ENCODE measurements around the gene DNM3.
A peak's percentile ranks its signal among the peaks of the same experiment; 100 is the strongest.
"Not testable (repeated sequence)": the region's sequence is repeated elsewhere in the genome, so short reads cannot be mapped to it uniquely, and the experiment has no call there.

The DNM3 gene

DNA sequence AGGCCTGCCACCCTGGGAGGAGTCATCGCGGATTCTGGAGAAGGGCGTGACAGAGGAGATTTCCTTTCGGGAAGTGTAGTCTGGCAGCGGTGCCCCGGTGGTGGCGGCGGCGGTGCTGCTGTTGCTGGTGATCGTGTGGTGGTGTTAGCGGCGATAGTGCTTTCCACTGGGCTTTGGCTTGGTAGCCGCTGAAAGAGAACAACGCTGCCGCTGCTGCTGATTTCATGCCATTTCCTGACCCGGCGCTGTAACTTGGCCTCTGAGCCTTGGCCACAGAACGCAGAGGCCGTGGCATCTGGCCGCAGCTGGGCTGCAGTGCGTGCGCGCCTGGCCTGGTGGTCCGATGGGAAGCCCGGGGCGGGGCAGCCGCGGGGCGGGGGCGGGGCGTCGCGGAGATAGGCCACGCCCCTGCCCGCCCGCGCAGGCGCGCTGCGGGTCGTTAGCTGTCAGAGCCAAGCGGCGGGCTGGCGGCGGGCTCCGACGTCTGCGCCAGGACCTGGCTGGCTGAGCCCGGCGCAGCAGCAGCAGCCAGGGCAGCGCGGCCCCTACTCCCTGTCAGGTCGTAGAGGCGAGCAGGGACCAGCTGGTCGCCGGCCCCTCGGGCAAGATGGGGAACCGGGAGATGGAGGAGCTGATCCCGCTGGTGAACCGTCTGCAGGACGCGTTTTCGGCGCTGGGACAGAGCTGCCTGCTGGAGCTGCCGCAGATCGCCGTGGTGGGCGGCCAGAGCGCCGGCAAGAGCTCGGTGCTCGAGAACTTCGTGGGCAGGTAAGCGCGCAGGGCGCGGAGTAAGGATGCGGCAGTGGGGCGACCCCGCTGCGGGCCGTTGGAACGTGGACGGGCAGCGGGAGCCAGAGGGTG lies at the start of gene DNM3:
Gene DNM3 (plus strand): TSS at position 449 of the 861 bp plus-strand sequence. CDS start 159 bp downstream, at position 608.
- DNase-seq (ENCODE audit: low spot score) = peak; percentile 88

- no peak for DNase-seq (ENCODE audit: low spot score)
These were observed 48.5 kb upstream of the DNM3 start for GRCh38 chr1:171792656-171793369.

GRCh38 chr1:171793636-171794035 lies 47.7 kb upstream of the DNM3 start:
- no peak for DNase-seq (ENCODE audit: low spot score)

GRCh38 chr1:171794085-171794484 lies 47.2 kb upstream of the DNM3 start:
- no peak for DNase-seq (ENCODE audit: low spot score)

- no peak for DNase-seq (ENCODE audit: low spot score)
These were observed 44.7 kb upstream of the DNM3 start for GRCh38 chr1:171796592-171796991.

- DNase-seq (ENCODE audit: low spot score) = no peak
These were observed 43.0 kb upstream of the DNM3 start for GRCh38 chr1:171798311-171798710.

GRCh38 chr1:171798765-171799164 lies 42.5 kb upstream of the DNM3 start:
- no peak for DNase-seq (ENCODE audit: low spot score)

DNA sequence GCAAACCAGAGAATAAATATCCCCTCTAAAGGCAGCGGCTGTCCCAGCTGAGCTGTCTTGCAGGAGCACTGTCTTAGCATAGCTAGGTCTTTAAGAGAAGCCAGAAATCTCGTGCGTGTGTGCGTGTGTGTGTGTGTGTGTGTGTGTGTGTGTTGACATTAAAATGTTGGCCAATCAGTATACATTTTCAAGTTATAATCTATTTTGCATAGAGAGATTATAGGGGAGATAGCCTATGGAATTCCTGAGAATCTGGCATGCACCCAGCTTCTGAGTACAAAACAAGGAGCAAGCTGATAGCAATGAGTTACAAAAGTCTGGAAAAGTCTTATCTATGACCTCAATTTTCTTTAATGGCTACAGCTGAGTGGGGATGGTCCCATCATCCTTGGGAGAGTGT lies 42.1 kb upstream of the DNM3 start:
- no peak for DNase-seq (ENCODE audit: low spot score)

GRCh38 chr1:171799698-171800097 lies 41.6 kb upstream of the DNM3 start:
- not testable (repeated sequence) for DNase-seq (ENCODE audit: low spot score)

DNA sequence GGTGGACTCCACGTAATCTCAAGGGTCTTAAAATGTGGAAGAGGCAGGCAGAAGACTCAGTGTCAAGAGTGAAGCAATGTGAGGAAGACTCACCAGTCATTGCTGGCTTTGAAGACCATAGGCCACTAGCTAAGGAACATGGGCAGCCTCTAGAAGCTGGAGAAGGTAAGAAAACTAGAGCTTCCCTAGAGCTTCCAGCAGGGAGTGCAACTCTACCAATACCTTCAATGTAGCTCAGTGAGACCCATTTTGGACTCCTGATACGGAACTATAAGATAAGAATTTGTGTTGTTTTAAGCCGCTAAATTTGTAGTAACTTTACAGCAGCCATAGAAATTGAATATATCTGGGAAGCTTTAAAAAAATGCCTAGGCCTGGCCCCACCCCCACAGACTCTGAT lies 41.0 kb upstream of the DNM3 start:
- DNase-seq (ENCODE audit: low spot score) = no peak

- DNase-seq (ENCODE audit: low spot score) = no peak
These were observed 40.4 kb upstream of the DNM3 start for GRCh38 chr1:171800851-171801250.

DNA sequence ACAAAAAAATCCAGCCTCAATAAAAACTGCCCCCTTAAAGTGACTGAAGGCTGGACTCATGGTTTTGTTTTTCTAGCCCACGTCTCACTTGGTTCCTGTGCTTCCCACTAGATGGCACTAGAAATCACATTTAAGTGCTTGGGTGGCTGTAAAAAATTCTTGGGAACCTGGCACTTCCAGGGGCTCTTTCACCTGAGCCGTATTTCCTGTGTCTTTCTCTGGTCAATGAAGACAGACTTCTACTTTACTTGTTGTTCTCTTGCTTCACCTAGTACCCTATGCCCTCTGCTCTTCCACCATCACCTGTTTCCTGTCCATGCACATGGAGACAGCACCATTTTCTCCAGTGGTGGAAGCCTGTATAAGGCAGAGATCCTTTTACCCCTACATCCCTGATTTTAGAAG lies 39.8 kb upstream of the DNM3 start:
- peak; percentile 88 for DNase-seq (ENCODE audit: low spot score)

- peak; percentile 80 for DNase-seq (ENCODE audit: low spot score)
These were observed 39.1 kb upstream of the DNM3 start for GRCh38 chr1:171802207-171802606.

GRCh38 chr1:171803045-171803444 lies 38.3 kb upstream of the DNM3 start:
- no peak for DNase-seq (ENCODE audit: low spot score)

DNA sequence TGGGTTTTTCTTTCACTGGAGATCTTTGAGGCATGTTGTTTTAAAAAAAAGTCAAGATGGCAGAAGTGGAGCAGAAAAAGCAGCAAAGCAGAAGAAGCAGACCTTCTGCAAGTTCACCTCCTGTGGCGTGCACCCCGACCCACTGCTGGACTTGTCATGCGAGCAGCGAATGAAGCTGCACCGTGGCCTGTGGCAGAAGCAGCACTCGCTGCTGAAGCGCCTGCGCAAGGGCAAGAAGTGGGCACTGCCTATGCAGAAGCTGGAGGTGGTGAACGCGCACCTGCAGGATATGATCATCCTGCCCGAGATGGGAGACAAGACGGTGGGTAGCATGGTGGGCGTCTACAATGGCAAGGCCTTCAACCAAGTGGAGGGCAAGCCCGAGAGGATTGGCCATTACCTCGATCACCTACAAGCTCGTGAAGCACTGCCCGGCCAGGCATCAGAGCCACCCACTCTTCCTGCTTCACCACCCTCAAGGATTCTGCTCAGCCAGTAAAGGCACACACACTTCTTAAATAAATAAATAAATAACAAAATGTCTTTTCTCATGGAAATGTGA lies 37.8 kb upstream of the DNM3 start:
- no peak for DNase-seq (ENCODE audit: low spot score)

- DNase-seq (ENCODE audit: low spot score) = no peak
These were observed 35.7 kb upstream of the DNM3 start for GRCh38 chr1:171805395-171806115.

GRCh38 chr1:171807556-171807955 lies 33.7 kb upstream of the DNM3 start:
- no peak for DNase-seq (ENCODE audit: low spot score)

DNA sequence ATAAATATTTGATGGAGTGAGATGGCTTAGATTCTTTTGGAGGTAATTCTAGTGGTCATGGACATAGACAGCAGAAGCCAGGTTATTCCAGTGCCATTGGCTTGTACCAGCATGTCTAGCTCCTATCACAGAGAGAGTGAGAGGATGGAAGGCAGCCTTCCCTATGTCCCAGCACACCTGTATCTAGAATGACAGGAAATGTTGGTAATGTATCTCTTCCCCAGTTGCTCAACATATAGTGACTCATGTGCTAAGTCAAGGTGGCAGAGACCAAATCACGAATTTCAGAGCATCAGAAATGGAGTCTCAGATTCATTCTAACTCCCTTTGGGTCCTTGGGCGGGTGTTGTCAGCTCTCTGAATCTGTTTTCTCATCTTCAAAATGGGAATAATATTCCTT lies 31.5 kb upstream of the DNM3 start:
- DNase-seq (ENCODE audit: low spot score) = no peak

GRCh38 chr1:171811672-171812071 lies 29.6 kb upstream of the DNM3 start:
- no peak for DNase-seq (ENCODE audit: low spot score)

DNA sequence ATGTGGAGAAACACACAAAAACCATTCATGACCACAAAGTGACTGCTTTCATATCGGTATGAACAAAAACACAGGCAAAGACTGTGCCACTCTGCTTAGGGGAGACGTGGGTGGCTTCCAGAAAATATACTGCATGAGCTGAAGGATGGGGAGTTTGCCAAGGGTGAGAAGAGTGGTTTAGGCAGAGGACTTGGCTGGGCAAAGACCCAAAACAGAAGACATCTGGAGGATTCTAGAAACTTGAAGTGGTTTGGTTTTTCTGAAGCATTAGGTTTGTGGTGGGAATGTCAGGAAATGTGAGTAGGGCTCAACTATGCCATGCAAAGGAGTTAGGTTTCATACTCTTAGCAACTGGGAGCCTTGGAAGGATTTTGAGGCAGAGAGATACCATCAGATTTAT lies 26.6 kb upstream of the DNM3 start:
- DNase-seq (ENCODE audit: low spot score) = no peak

- no peak for DNase-seq (ENCODE audit: low spot score)
These were observed 24.9 kb upstream of the DNM3 start for GRCh38 chr1:171816300-171816901.
